Heart left ventricle (tissue), 16 donors: ENCODE measurements around the gene OBSL1. TPM values are rescaled to one million over a fixed set of nuclear protein-coding genes. Genes with fewer than 3 reads are reported as not detected.

Source experiments
- ATAC-seq, 4 donors: fragments of 200-7000 bp; cut with Tn5 transposase; one replicate each; pipeline ENCODE4 v1.9.1; 2020 to 2022; ENCODE audit warnings: moderate library complexity in 4 of 4, mild to moderate bottlenecking in 3 of 4, moderate number of reproducible peaks in 1 of 4
- DNase-seq, 5 donors: peaks; one replicate each; pipeline ENCODE4 v3.0.0-alpha.2; 2020
- H3K27ac ChIP-seq, 12 donors: fragments of 200-600 bp; sonication (generic) in 4 of 12; one replicate each; pipeline versions ENCODE4 v1.5.0 to v1.8.0; 2016 to 2022; ENCODE audit warnings: mild to moderate bottlenecking in 2 of 12
- H3K27me3 ChIP-seq, 9 donors: fragments of 200-600 bp; sonication (generic) in 2 of 9; one replicate each; pipeline versions ENCODE4 v1.5.1 to v1.8.0; 2016 to 2022; ENCODE audit warnings: mild to moderate bottlenecking in 3 of 9
- H3K36me3 ChIP-seq, 9 donors: fragments of 200-600 bp; sonication (generic) in 2 of 9; one replicate each; pipeline versions ENCODE4 v1.5.0 to v1.8.0; 2018 to 2022; ENCODE audit warnings: mild to moderate bottlenecking in 2 of 9
- H3K4me1 ChIP-seq, 12 donors: fragments of 200-600 bp; sonication (generic) in 4 of 12; one replicate each; pipeline versions ENCODE4 v1.5.0 to v1.8.0; 2016 to 2022; ENCODE audit warnings: mild to moderate bottlenecking in 3 of 12
- H3K4me3 ChIP-seq, 12 donors: fragments of 200-600 bp; sonication (generic) in 4 of 12; one replicate each; pipeline versions ENCODE4 v1.5.0 to v1.8.0; 2017 to 2022; ENCODE audit warnings: mild to moderate bottlenecking in 9 of 12, moderate library complexity in 4 of 12
- H3K9me3 ChIP-seq, 12 donors: fragments of 200-600 bp; sonication (generic) in 4 of 12; one replicate each; pipeline versions ENCODE4 v1.5.0 to v1.8.0; 2016 to 2022; ENCODE audit warnings: mild to moderate bottlenecking in 1 of 12
- POLR2A ChIP-seq, 2 donors: fragments of 450-650 bp; IDR thresholded peaks; one replicate each; pipeline ENCODE4 v1.6.1; 2017; ENCODE audit warnings: antibody characterized with exemption in 2 of 2, mild to moderate bottlenecking in 2 of 2, moderate library complexity in 2 of 2
- WGBS, 4 donors: extraction: QIAGEN DNeasy Blood & Tissue Kit in 2 of 4; methylation state at CpG; one replicate each; pipeline versions ENCODE4 v1.1.5 to v1.1.7; 2013 to 2018; 5-methylcytosine and 5-hydroxymethylcytosine counted together
- intact Hi-C, 10 donors: fragments of 100-400 bp; cut with DNase I; formaldehyde crosslinking; loops; one replicate each; pipeline versions ENCODE4 v1.11.1 to v1.14.2; 2022
- polyA plus RNA-seq, 2 donors: library from polyadenylated mRNA; stranded (reverse); fragments of 200-250 nt; gene quantifications; one replicate each; pipeline ENCODE4 v1.2.3, GENCODE V29; 2013
- total RNA-seq, 9 donors: library from RNA; depleted of rRNA in 2 of 9; stranded (reverse); fragments of >200 nt in 2 of 9; fragmentation: NEBNext Ultra II Directional in 3 of 9; extraction: Animal tissue kit (Norgen Biotek cat#: 25700) in 3 of 9; gene quantifications; one replicate each; pipeline versions ENCODE4 v1.1.0 to v1.2.4, GENCODE V29; 2016 to 2023
- TF ChIP-seq, protein P1 (sequence below), 12 donors: fragments of 200-600 bp; sonication (generic) in 4 of 12; IDR thresholded peaks; one replicate each; pipeline versions ENCODE4 v1.5.0 to v1.8.0; 2018 to 2022; ENCODE audit warnings: antibody characterized with exemption in 12 of 12, mild to moderate bottlenecking in 5 of 12
- donor health status: ischemic (EF 13 %, LVEDD 7.1; RV severe dilation, severe dysfunction).
- donor health status: healthy with polysubstance abuse.
- donor health status: DM: no; HTN: yes; CAD: no.
- donor health status: DM: no; HTN: no; CAD: no.
- donor health status: ischemic (EF 25% LVEDD 6.9; RV normal size, moderate dysfunction).
- donor health status: ischemic (EF 25% LVEDD 5.7; RV mildly dilated, moderate dysfunction).
- donor health status: healthy.
- donor health status: DM: yes; HTN: yes; CAD: no.
- donor health status: ischemic (EF 35%, LVEDD 5.7; RV mildly dilated, moderate dysfunction).
- donor health status: nonischemic (EF 11% LVEDD 7.7; RV severe dilation, severe dysfunction).
- donor health status: DM: yes; HTN: yes; CAD: no.
- donor health status: PGD.
- donor health status: ischemic (EF 29% LVEDD 5.4; RV normal size, mild dysfunction).
- donor health status: nonischemic (EF 23%, LVEDD 6.1; RV moderate dilation, normal function).

Gene OBSL1
- total and polyA plus RNA-seq, 11 donors, result 88.1 to 230 (median 177) TPM

DNA sequence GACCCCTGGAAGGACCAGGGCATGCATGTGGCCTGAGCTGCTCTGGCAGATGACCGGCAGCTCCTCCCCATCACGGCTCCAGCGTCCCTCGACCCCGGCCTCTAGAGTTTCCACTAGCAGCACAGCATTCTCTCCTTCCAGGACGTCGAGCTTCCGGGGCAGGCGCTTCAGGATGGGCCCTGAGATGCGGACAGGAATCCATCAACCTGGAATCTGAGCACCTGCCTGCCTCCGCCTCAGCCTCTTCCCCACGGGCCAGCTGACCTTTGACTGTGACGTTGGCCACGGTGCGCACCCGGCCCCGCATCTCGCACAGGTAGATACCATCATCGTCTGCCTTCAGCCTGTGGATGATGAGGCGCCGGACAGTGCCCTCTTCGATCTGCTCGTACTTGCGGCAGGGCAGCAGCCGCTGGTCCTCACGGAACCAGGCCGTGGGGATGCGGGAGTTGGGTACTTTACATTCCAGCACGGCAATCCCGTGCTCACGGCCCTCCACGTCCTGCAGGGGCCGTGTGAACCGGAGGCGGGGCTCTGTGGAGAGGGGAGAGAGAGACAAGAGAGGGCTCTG is 3.5 kb downstream of the OBSL1 start:
- 82 to 86% (median 85%) methylated on average over 35 of the region's 35 CpGs for whole genome bisulfite sequencing, 4 donors
- Histone ChIP-seq H3K36me3 (peaks cover 0 to 58% (median 27%) of the 10 kb centered on the region in 9 donors), H3K4me3 (no peak overlapping the region), H3K9me3 (no peaks in the 10 kb centered on the region), H3K27ac (peak overlapping the region in 1 of 12 donors; percentile 5), H3K4me1 (peaks cover 0 to 31% (median 10%) of the 10 kb centered on the region in 12 donors), H3K27me3 (peaks cover 0 to 30% (median 0%) of the 10 kb centered on the region in 9 donors)
- ATAC-seq (no peak), DNase-seq (no peak)
- TF ChIP-seq POLR2A (IDR thresholded peaks at IDR 0.05), result no peak
- TF ChIP-seq, protein P1, sequence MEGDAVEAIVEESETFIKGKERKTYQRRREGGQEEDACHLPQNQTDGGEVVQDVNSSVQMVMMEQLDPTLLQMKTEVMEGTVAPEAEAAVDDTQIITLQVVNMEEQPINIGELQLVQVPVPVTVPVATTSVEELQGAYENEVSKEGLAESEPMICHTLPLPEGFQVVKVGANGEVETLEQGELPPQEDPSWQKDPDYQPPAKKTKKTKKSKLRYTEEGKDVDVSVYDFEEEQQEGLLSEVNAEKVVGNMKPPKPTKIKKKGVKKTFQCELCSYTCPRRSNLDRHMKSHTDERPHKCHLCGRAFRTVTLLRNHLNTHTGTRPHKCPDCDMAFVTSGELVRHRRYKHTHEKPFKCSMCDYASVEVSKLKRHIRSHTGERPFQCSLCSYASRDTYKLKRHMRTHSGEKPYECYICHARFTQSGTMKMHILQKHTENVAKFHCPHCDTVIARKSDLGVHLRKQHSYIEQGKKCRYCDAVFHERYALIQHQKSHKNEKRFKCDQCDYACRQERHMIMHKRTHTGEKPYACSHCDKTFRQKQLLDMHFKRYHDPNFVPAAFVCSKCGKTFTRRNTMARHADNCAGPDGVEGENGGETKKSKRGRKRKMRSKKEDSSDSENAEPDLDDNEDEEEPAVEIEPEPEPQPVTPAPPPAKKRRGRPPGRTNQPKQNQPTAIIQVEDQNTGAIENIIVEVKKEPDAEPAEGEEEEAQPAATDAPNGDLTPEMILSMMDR (IDR thresholded peaks at IDR 0.05), result no peak
- intact Hi-C loops, result loop anchor here in 2 of 10 donors (5.0 to 10.0 kb wide), 2 partner anchors 67 to 69 kb away; no protein-coding TSS in a partner anchor

DNA sequence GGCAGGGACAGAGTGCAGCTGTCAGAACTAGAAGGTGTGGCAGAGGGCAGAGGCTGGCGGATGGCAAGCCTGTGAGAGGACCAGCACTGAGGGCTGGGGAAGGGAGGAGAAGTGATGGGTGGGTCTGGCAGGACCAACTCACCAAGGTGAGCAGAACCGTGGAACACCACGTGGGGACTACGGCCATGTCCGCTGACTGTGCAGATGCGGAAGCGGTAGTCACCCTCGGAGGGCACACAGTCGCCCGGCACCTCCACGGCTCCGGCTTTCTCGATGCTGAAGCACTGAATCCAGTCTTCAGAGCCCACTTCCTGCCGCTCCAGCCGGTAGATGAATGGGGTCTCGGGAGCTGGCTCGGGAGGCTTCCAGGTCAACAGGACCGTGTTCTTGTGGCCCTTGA is 4.2 kb downstream of the OBSL1 start:
- no peak for TF ChIP-seq POLR2A (IDR thresholded peaks at IDR 0.05)
- TF ChIP-seq, protein P1 (IDR thresholded peaks at IDR 0.05), result no peak
- intact Hi-C loops, result loop anchor here in 2 of 10 donors (5.0 to 10.0 kb wide), 2 partner anchors 68 to 70 kb away; no protein-coding TSS in a partner anchor
- Histone ChIP-seq H3K27ac (no peak overlapping the region), H3K4me1 (peaks cover 0 to 28% (median 10%) of the 10 kb centered on the region in 12 donors), H3K27me3 (peaks cover 0 to 23% (median 0%) of the 10 kb centered on the region in 9 donors), H3K4me3 (no peak overlapping the region), H3K9me3 (no peaks in the 10 kb centered on the region), H3K36me3 (peaks cover 0 to 66% (median 34%) of the 10 kb centered on the region in 9 donors)
- ATAC-seq (no peak), DNase-seq (no peak)
- WGBS, 4 donors, result 91 to 97% (median 93%) methylated on average over 17 to 18 of the region's 18 CpGs

DNA sequence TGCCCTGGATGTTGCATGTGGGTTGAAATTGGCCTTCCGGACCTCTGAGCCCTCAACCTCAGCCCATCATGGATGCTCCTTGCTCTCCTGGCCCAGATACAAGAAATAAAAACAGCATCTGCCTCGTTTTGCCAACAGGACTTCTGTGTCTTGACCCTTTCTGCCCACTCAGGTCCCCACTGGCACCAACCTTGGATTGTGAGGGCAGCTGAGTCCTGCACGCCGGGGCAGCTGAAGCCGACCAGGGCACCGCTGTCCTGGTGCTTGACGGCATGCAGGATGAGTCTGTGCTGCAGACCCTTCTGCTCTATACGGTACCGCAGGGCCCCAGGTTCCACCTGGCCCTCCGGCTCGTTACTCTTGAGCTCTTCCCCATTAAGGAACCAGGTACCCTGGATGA is 4.7 kb downstream of the OBSL1 start:
- Histone ChIP-seq H3K27me3 (peaks cover 0 to 21% (median 0%) of the 10 kb centered on the region in 9 donors), H3K27ac (no peak overlapping the region), H3K4me3 (no peak overlapping the region), H3K36me3 (peaks cover 0 to 71% (median 39%) of the 10 kb centered on the region in 9 donors), H3K4me1 (peaks cover 0 to 28% (median 10%) of the 10 kb centered on the region in 12 donors), H3K9me3 (no peaks in the 10 kb centered on the region)
- no peak for ATAC-seq
- peak in 1 of 5 donors; percentile 8 for DNase-seq
- 86 to 90% (median 89%) methylated on average over 11 of the region's 11 CpGs for WGBS, 4 donors
- no peak for TF ChIP-seq POLR2A (IDR thresholded peaks at IDR 0.05)
- TF ChIP-seq, protein P1 (IDR thresholded peaks at IDR 0.05), result no peak
- intact Hi-C loops, result loop anchor here in 2 of 10 donors (5.0 to 10.0 kb wide), 2 partner anchors 68 to 71 kb away; no protein-coding TSS in a partner anchor
